ENCODE results near the gene KCNF1. TPM values are rescaled to one million over a fixed set of nuclear protein-coding genes. Genes with fewer than 3 reads are reported as not detected.

KCNF1 gene
- total RNA-seq, 1 experiment from 2014 or later: 0.52 TPM

DNA sequence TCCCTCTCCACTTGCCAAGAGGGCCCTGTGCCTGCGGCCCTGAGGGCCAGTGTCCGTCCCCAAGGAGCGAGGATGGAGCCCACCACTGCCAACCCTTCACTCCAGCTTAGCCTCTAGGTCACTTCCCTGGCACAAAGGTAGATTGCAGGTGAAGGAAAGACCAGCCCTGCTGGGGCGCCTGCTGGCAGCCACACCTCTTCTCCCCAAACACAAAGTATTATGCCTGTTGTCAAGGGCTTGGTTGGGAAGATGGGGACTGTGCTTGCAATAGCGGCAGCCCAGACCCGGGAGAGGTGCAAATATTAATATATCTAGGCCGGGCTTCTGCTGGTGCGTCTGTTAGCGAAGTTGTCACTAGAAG is 7.7 kb downstream of the KCNF1 start:
- Histone ChIP-seq H3K4me1 (ENCODE audit: control insufficient read depth in 1 of 2, insufficient read depth in 2 of 2, low read length in 2 of 2) (peaks cover 0 to 3% of the 10 kb centered on the region in 2 experiments; a peak in 2 of 4 replicates), H3K4me3 (replicated peaks in 1 of 2; ENCODE audit: low read depth in 1 of 2, low read length in 2 of 2) (no peak overlapping the region), H3K79me2 (ENCODE audit: insufficient read depth, low read length) (no peaks in the 10 kb centered on the region), H3K9me2 (ENCODE audit: insufficient read depth) (no peaks in the 10 kb centered on the region), H4K20me1 (ENCODE audit: insufficient read depth) (no peaks in the 10 kb centered on the region), H3K9me3 (ENCODE audit: control insufficient read depth in 1 of 2, insufficient read depth in 1 of 2, low read depth in 1 of 2, low read length in 2 of 2) (no peaks in the 10 kb centered on the region), H3K9ac (ENCODE audit: low read length) (no peak overlapping the region), H3K4me2 (ENCODE audit: low read length) (no peak overlapping the region), H3K36me3 (ENCODE audit: control insufficient read depth in 1 of 2, insufficient read depth in 2 of 2, low read length in 2 of 2) (no peaks in the 10 kb centered on the region), H3K27me3 (ENCODE audit: insufficient read depth, low read length) (no peaks in the 10 kb centered on the region), H2AFZ (ENCODE audit: low read depth, low read length, poor library complexity, severe bottlenecking) (no peak overlapping the region), H3K27ac (ENCODE audit: low read depth, low read length) (no peak overlapping the region)
- ChIA-PET POLR2A (no interaction called here), RAD21 (ENCODE audit: low non-redundant PET in 1 of 2, low total read pairs in 2 of 2, uncharacterized antibody in 2 of 2, unreplicated experiment in 2 of 2) (no interaction called here), CTCF (no interaction called here)
- no peak for TF ChIP-seq POLR2AphosphoS5 (IDR thresholded peaks at IDR 0.05; ENCODE audit: low read depth, low read length)
- no peak for TF ChIP-seq ELF1 (IDR thresholded peaks at IDR 0.05; ENCODE audit: borderline replicate concordance, low read depth)
- TF ChIP-seq, protein P1, sequence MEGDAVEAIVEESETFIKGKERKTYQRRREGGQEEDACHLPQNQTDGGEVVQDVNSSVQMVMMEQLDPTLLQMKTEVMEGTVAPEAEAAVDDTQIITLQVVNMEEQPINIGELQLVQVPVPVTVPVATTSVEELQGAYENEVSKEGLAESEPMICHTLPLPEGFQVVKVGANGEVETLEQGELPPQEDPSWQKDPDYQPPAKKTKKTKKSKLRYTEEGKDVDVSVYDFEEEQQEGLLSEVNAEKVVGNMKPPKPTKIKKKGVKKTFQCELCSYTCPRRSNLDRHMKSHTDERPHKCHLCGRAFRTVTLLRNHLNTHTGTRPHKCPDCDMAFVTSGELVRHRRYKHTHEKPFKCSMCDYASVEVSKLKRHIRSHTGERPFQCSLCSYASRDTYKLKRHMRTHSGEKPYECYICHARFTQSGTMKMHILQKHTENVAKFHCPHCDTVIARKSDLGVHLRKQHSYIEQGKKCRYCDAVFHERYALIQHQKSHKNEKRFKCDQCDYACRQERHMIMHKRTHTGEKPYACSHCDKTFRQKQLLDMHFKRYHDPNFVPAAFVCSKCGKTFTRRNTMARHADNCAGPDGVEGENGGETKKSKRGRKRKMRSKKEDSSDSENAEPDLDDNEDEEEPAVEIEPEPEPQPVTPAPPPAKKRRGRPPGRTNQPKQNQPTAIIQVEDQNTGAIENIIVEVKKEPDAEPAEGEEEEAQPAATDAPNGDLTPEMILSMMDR (IDR thresholded peaks at IDR 0.05 in 2 of 3, conservative IDR thresholded peaks at IDR 0.05 in 1 of 3; ENCODE audit: borderline replicate concordance in 1 of 3, insufficient read depth in 1 of 3, low read depth in 2 of 3, low read length in 2 of 3): no peak
- no peak for TF ChIP-seq CEBPB (IDR thresholded peaks at IDR 0.05; ENCODE audit: low read depth)
- TF ChIP-seq, protein P2, sequence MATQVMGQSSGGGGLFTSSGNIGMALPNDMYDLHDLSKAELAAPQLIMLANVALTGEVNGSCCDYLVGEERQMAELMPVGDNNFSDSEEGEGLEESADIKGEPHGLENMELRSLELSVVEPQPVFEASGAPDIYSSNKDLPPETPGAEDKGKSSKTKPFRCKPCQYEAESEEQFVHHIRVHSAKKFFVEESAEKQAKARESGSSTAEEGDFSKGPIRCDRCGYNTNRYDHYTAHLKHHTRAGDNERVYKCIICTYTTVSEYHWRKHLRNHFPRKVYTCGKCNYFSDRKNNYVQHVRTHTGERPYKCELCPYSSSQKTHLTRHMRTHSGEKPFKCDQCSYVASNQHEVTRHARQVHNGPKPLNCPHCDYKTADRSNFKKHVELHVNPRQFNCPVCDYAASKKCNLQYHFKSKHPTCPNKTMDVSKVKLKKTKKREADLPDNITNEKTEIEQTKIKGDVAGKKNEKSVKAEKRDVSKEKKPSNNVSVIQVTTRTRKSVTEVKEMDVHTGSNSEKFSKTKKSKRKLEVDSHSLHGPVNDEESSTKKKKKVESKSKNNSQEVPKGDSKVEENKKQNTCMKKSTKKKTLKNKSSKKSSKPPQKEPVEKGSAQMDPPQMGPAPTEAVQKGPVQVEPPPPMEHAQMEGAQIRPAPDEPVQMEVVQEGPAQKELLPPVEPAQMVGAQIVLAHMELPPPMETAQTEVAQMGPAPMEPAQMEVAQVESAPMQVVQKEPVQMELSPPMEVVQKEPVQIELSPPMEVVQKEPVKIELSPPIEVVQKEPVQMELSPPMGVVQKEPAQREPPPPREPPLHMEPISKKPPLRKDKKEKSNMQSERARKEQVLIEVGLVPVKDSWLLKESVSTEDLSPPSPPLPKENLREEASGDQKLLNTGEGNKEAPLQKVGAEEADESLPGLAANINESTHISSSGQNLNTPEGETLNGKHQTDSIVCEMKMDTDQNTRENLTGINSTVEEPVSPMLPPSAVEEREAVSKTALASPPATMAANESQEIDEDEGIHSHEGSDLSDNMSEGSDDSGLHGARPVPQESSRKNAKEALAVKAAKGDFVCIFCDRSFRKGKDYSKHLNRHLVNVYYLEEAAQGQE (IDR thresholded peaks at IDR 0.05; ENCODE audit: low read depth): no peak
- ATAC-seq (no peak), DNase-seq (ENCODE audit: low read depth, low spot score) (no peak)
- no TSS peak for BruUV-seq (replicated peaks)
- intact Hi-C loops (cut with micrococcal nuclease): no loop called here

All from HCT116 (cell line).